IPS DF 6.9 (cell line): Measurements from ENCODE around the gene BAIAP2.

Source experiments
- DNase-seq: peaks from one replicate; pipeline ENCODE4 v3.0.0-alpha.2; 2013; ENCODE audit warnings: low read depth, low spot score
- H3K27ac ChIP-seq: one replicate; pipeline ENCODE4 v1.5.1; 2013; ENCODE audit warnings: low read length, control low read depth
- H3K27me3 ChIP-seq: 2 replicates; pipeline ENCODE4 v1.6.1; 2013; ENCODE audit warnings: mild to moderate bottlenecking, low read length; ENCODE audit not compliant: control insufficient read depth, insufficient read depth
- H3K36me3 ChIP-seq: 2 replicates; pipeline ENCODE4 v1.6.1; 2013; ENCODE audit warnings: low read length; ENCODE audit not compliant: control insufficient read depth, insufficient read depth
- H3K4me1 ChIP-seq: 2 replicates; pipeline ENCODE4 v1.6.1; 2013; ENCODE audit warnings: low read length; ENCODE audit not compliant: control insufficient read depth, insufficient read depth
- H3K4me3 ChIP-seq: 2 replicates; pipeline ENCODE4 v1.5.1; 2013; ENCODE audit warnings: mild to moderate bottlenecking, low read length
- H3K9me3 ChIP-seq: 2 replicates; pipeline ENCODE4 v1.6.1; 2013; ENCODE audit warnings: low read length, inconsistent platforms; ENCODE audit not compliant: control insufficient read depth, insufficient read depth
- WGBS: extraction: QIAGEN DNeasy Blood & Tissue Kit; methylation state at CpG from one replicate; pipeline ENCODE4 v1.1.7; 2013; ENCODE audit warnings: mixed read lengths, missing lambda C conversion rate; ENCODE audit not compliant: insufficient read length, insufficient coverage; 5-methylcytosine and 5-hydroxymethylcytosine counted together

BAIAP2 gene

DNA sequence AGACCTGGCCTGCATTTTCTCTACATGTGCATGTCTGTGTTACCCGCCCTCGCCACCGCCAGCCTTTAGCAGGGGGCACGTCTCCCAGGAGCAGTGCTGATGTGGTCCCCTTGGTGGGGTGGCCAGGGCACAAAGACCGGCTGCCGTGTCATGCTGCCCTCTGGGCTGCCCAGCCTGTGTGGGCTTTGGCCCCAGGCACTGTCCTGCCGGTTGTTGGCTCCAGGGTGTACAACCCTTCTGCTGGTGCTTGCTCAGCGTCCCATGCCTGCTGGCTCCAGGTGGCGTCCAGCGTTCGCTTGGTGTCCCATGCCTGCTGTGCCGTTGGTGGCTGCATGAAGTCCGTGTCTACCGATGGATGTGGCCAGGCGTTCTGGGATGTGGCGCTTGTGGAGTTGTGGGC, 4.1 kb downstream of the BAIAP2 start:
- WGBS: no CpG with 5 or more reads among the region's 16 CpGs
- Histone ChIP-seq H3K27ac (no peak overlapping the region), H3K4me3 (no peak overlapping the region), H3K4me1 (peaks cover 4% of the 10 kb centered on the region), H3K36me3 (0 out of 2 replicates have a peak, but pooled peaks cover 2% of the 10 kb centered on the region), H3K27me3 (no peaks in the 10 kb centered on the region; the same call in 1 of the 2 replicates), H3K9me3 (no peaks in the 10 kb centered on the region)
- DNase-seq: no peak

DNA sequence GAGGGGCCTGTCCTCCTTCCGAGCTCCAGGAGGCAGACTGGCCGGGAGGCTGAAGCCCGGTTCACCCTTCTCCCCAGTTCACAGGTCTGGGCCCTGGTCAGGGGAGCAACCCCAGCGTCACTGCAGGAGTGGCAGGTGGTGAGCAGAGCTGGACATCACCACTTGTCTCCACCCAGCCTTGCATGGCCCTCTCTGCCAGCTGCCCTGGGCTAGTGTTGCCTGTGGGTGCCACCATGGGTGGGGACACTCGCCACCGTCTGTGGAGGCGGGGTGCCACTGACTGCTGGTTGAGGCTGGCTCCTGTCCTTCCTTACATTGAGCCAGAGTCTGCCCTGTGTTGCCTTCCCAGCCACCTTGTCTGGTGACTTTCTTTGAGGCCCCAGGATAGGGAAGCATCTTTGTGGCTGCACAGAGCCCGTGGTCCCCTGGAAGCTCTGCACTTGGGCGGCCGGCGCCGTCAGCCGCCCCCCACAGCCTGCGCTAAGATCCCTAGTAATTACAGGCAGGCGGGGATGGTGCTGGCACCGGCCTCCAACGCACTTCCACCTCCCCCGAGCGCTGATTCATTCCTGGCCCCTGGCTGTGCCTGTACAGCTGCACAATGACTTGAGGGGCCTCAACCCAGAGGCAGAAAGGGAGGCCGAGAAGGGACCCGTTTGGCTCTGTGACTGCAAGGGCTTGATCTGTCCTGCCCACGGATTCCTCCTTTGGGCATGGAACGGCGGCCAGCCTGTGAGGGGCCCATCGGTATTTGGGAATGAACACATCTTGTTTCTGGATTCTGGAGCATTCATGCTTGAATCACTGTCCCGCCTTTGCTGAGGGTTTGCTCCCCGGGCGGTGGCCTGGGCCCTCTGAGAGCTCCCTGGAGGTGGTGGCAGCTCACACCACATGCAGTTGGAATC, 5.2 kb downstream of the BAIAP2 start:
- Histone ChIP-seq H3K27ac (no peak overlapping the region), H3K9me3 (no peaks in the 10 kb centered on the region), H3K36me3 (peaks cover 2% of the 10 kb centered on the region; the same call in 1 of the 2 replicates), H3K4me3 (no peak overlapping the region), H3K27me3 (no peaks in the 10 kb centered on the region; the same call in 1 of the 2 replicates), H3K4me1 (peaks cover 4% of the 10 kb centered on the region)
- WGBS: no CpG with 5 or more reads among the region's 28 CpGs
- no peak for DNase-seq

DNA sequence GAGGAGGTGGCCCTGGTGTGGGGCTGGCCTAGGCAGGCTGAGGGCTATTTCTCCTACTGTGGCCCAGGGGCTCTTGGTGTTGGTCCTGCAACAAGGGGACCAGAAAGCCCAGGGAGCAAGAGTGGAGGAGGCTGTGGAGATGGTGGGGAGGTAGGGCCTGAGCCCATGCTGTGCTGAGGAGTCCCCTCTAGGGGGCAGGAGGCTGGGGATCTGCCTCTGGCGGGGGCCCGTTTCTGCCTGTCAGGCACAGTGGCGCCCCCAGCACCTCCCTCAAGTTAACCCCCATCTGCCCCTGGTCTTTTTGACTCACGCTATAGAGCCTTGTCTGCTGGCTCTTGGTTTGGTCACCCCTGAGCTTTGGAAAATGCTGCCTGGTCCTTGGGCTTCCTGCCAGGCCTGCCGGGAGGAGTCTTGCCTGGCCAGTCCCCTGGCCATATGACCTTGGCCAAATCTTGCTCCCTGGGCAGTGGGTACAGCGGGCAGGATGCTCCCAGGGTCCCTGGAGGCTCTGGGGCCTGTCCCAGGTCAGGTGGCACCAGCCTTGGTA, 5.9 kb downstream of the BAIAP2 start:
- H3K36me3 ChIP-seq: peaks cover 2% of the 10 kb centered on the region; the same call in 1 of the 2 replicates
- H3K27me3 ChIP-seq: no peaks in the 10 kb centered on the region; the same call in 1 of the 2 replicates
- H3K9me3 ChIP-seq: no peaks in the 10 kb centered on the region
- no peak overlapping the region for H3K27ac ChIP-seq
- H3K4me3 ChIP-seq: no peak overlapping the region
- DNase-seq: no peak
- no CpG with 5 or more reads among the region's 6 CpGs for WGBS
- H3K4me1 ChIP-seq: peaks cover 4% of the 10 kb centered on the region

GRCh38 chr17:81042606-81043005, 7.7 kb downstream of the BAIAP2 start:
- no peak for DNase-seq
- H3K27ac ChIP-seq: no peak overlapping the region
- H3K4me1 ChIP-seq: peaks cover 4% of the 10 kb centered on the region
- peaks cover 2% of the 10 kb centered on the region; the same call in 1 of the 2 replicates for H3K36me3 ChIP-seq
- no peaks in the 10 kb centered on the region for H3K9me3 ChIP-seq
- H3K4me3 ChIP-seq: no peak overlapping the region
- no CpG with 5 or more reads among the region's 9 CpGs for WGBS
- no peaks in the 10 kb centered on the region for H3K27me3 ChIP-seq

GRCh38 chr17:81043319-81043724, 8.4 kb downstream of the BAIAP2 start:
- no peaks in the 10 kb centered on the region for H3K27me3 ChIP-seq
- peaks cover under 1% of the 10 kb centered on the region; the same call in 1 of the 2 replicates for H3K36me3 ChIP-seq
- whole genome bisulfite sequencing: no CpG with 5 or more reads among the region's 19 CpGs
- H3K4me3 ChIP-seq: no peak overlapping the region
- no peak overlapping the region for H3K27ac ChIP-seq
- peaks cover 4% of the 10 kb centered on the region for H3K4me1 ChIP-seq
- DNase-seq: no peak
- H3K9me3 ChIP-seq: no peaks in the 10 kb centered on the region

DNA sequence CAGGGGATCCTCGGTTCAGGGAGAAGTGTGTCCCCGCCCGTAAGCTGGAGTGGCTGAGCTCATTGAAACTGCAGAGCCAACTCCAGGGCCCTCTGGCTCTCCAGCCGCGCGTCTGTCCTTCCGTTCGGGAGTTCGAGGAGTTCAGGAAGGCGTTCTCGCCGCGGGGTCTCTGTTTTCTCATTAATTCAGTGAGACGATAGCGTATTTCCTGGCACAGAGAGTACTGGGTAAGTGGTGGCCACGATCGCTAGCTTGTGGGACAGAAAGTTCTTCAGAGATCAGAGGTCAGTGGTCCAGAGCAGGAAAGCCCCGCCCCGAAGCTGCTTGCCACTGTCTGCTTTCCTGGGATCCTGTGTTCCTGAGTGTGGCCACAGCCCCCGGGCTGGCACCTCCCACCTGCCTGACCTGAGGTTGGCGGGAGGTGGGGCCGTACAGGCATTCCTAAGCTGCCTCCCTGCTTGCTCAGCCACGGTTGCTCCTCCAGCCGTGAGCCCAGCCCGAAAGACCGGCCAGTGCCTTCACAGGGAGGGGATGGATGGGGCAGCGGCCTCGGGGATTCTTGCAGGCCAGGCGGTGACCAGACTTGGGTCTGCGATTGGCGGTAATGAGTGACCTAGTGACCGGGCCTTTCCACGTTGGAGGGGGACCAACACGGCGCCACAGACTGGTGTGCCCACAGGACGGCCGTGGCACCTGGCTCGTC, 8.9 kb downstream of the BAIAP2 start:
- Histone ChIP-seq H3K27ac (no peak overlapping the region), H3K36me3 (no peaks in the 10 kb centered on the region; the same call in 1 of the 2 replicates), H3K4me1 (peaks cover 4% of the 10 kb centered on the region), H3K9me3 (no peaks in the 10 kb centered on the region), H3K27me3 (no peaks in the 10 kb centered on the region), H3K4me3 (no peak overlapping the region)
- no CpG with 5 or more reads among the region's 38 CpGs for WGBS
- no peak for DNase-seq

DNA sequence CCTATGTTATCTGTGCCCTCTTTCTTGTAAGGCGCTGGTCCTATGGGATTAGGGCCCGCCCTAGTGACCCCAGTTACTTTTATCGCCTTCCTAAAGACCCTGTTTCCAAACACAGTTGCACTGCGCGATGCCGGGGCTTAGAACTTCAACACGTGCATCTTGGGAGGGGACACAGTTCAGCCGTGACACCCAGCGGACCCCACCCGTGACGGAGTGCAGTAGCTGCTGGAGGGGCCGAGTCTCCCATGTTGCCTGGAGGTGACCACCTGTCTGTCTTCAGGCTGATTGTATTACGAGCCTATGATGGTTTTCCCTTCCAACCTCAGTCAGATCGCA, 9.4 kb downstream of the BAIAP2 start:
- Histone ChIP-seq H3K27me3 (no peaks in the 10 kb centered on the region), H3K36me3 (no peaks in the 10 kb centered on the region; the same call in 1 of the 2 replicates), H3K4me1 (peaks cover 4% of the 10 kb centered on the region), H3K4me3 (no peak overlapping the region), H3K27ac (no peak overlapping the region), H3K9me3 (no peaks in the 10 kb centered on the region)
- WGBS: no CpG with 5 or more reads among the region's 14 CpGs
- no peak for DNase-seq

- no CpG with 5 or more reads among the region's 28 CpGs for WGBS
- H3K4me1 ChIP-seq: peaks cover 4% of the 10 kb centered on the region
- no peak overlapping the region for H3K4me3 ChIP-seq
- H3K27me3 ChIP-seq: no peaks in the 10 kb centered on the region
- no peak for DNase-seq
- H3K9me3 ChIP-seq: no peaks in the 10 kb centered on the region
- no peak overlapping the region for H3K27ac ChIP-seq
- H3K36me3 ChIP-seq: no peaks in the 10 kb centered on the region; the same call in 1 of the 2 replicates
Measured at GRCh38 chr17:81044764-81045589, 10.0 kb downstream of the BAIAP2 start.

DNA sequence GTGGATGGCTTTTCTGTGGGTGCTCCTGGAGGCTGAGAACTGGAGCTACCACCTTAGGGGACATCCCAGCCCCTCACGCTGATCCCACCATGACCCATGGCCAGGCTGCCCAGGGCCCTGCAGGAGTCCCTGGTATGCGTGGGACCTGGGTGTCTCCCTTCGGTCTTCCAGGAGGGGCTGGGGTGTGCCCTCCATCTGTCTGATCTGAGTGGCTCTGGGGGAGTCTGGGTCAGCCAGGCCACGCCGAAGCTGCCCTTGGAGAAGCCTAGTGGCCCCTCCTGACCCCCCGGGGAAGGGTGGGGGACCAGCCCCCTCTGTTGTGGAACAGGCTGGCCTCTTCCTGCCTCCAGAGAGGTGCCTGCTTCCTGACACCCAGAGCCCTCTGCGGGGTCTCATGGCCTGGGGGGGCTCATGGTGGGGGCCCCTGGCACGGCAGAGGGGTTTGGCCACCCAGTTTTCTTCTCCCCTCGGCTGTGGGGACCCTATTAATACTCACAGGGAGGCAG, 10.7 kb downstream of the BAIAP2 start:
- no CpG with 5 or more reads among the region's 9 CpGs for WGBS
- no peaks in the 10 kb centered on the region; the same call in 1 of the 2 replicates for H3K36me3 ChIP-seq
- DNase-seq: no peak
- H3K4me1 ChIP-seq: peaks cover 2% of the 10 kb centered on the region
- H3K4me3 ChIP-seq: no peak overlapping the region
- H3K27me3 ChIP-seq: no peaks in the 10 kb centered on the region
- H3K9me3 ChIP-seq: no peaks in the 10 kb centered on the region
- H3K27ac ChIP-seq: no peak overlapping the region
